NCI-H2171 treated with DMSO at 0.1 percent for 48 hours (cell line): Measurements from ENCODE around the gene SPAG4.

Experiments used
- DNase-seq: peaks from one replicate; lab custom pipeline; 2025; lab: John Stamatoyannopoulos, UW

SPAG4 gene, protein sequence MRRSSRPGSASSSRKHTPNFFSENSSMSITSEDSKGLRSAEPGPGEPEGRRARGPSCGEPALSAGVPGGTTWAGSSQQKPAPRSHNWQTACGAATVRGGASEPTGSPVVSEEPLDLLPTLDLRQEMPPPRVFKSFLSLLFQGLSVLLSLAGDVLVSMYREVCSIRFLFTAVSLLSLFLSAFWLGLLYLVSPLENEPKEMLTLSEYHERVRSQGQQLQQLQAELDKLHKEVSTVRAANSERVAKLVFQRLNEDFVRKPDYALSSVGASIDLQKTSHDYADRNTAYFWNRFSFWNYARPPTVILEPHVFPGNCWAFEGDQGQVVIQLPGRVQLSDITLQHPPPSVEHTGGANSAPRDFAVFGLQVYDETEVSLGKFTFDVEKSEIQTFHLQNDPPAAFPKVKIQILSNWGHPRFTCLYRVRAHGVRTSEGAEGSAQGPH

DNA sequence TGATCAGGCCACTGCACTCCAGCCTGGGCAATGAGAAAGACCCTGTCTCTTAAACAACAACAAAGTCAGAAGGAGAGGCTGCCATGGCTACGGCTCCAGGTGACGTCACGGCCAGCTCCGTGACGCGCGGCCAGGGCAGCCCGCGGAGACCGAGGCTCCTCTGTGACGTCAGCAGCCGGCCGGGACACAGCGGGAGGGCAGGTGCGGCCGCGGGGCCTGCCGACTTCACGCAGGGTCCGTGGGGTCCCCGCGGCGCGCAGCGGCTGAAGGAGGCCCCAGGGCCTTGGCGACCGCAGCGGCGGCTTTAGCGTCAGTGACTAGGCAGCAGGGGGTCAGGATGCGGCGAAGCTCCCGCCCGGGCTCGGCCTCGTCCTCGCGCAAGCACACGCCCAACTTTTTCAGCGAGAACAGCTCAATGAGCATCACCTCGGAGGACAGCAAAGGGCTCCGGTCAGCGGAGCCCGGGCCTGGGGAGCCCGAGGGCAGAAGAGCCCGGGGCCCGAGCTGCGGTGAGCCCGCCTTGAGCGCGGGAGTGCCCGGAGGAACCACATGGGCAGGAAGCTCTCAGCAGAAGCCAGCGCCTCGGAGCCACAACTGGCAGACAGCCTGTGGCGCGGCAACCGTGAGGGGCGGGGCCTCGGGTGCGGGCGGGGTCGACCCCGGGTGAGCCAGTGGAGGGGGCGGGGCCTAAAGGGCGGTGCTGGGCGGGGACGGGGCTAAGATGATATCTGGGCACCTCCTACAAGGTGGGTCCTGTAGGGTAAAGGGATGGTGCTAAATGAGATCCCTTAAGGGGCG lies at the start of gene SPAG4:
Gene SPAG4 (plus strand): TSS at position 163 of the 798 bp plus-strand sequence. CDS start 175 bp downstream, at position 338.
- peak; percentile 100 for DNase-seq

DNA sequence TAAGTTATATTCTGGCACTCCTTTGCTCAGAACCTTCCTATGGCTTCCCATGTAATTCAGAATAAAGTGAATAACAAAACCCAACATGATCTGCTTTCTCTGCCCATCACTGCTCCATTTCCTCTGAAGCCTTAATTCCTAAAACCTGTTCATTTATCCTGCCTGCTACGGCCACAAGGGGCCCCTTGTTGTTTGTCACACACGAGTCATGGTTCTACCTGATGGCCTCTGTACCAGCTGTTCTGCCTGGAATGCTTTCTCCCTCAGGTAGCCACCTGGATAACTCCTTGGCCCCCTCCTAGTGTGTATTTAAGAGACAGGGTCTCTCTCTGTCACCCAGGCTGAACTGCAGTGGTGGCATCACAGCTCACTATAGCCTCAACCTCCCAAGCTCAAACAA lies 47.0 kb upstream of the SPAG4 start:
- peak; percentile 49 for DNase-seq

DNA sequence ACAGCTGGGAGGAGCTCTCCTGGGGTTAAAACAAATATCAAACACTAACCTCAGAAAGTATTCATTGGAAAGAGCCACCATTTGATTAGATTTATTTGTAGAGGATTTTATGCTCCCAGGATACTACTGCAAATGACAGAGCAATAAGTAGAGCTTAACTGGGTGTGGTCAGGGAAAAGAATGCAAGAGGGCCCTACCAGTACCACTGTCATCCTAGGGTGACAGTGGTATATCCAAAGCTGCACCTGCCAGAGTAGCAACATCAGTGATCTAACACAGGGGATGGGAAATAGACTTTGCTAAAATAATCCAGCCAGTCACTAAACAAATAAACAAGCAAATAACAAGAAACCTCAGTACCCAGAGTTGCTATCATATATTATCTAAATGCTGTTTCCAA lies 44.1 kb upstream of the SPAG4 start:
- DNase-seq = no peak

DNA sequence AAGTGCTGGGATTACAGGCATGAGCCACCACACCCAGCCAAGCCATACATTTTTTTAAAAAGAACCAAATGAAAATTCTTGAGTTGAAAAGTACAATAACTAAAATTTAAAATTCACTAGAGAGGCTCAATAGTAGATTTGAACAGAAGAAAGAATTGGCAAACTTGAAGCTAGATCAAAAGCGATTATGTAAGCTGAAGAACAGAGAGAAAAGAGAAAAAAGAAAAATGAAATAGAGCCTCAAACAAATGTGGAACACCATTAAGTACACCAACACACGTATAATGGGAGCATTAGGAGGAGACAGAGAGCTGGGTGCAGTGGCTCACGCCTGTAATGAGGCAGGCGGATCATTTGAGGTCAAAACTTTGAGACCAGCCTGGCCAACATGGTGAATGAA lies 42.8 kb upstream of the SPAG4 start:
- no peak for DNase-seq

DNA sequence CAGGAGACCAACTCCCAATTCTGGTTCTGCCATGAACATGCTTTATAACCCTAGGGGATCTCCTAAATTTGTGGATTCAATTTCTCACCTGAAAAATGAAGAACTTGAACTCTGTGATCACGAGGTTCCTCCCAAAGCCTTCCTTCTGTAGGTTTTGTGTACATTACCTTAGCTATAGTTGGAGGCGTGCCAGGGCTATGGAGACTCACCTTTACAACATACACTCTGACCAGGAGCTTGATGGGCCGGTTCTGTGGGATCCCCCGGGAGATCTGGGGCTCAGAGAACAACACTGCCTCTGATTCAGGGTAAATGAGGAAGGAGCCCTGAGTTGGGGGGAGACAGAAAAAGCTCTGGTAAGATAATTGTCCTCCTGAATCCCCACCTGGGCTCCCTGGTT lies 39.7 kb upstream of the SPAG4 start:
- no peak for DNase-seq

DNA sequence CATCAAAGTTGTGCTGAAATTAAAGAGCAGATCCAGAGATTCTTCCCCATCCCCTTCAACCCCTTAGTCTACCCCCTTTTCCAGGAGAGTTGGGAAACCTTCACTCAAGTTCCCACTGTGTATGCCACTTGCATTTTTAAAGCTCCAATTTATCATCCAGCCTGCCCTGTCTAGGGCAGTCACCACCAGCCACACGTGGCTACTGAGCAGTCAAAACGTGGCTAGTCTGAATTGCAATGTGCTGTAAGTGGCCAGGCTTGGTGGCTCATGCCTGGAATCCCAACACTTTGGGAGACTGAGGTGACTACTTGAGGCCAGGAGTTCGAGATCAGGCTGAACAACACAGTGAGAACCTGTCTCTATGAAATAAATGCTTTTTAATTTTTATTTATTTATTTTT lies 38.8 kb upstream of the SPAG4 start:
- no peak for DNase-seq

DNA sequence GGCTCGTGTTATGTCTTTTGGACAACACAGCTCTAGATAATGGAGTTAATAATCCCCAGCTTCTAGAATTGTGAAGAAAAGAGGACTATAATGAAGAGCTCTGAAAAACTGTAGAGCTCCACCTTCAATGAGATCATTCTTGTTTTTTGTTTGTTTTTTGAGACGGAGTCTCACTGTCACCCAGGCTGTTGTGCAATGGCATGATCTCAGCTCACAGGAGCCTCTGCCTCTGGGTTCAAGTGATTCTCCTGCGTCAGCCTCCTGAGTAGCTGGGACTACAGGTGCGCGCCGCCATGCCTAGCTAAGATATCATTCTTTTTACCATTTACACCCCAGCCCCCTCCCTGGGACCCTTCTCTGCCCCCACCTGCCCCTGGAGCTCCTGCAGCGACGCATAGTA lies 37.2 kb upstream of the SPAG4 start:
- DNase-seq = no peak

DNA sequence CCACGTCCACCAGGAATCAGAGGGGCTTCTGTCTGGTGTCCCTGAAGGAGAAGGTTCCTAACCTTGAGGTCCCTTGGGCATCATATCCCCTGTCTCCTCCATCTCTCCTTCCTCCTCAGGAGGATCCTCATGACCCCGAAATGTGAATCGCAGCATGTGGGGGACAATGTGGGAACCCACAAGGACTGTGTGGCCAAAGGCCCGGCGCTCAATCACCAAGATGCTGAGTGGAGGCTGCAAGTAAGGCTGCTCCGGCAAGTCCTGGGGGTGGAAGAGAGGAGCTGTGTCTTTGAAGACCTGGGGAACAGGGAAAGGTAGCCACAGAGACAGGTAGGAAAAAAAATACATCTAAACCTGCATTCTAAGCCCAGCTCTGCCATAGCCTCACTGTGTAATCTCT lies 36.4 kb upstream of the SPAG4 start:
- no peak for DNase-seq

DNA sequence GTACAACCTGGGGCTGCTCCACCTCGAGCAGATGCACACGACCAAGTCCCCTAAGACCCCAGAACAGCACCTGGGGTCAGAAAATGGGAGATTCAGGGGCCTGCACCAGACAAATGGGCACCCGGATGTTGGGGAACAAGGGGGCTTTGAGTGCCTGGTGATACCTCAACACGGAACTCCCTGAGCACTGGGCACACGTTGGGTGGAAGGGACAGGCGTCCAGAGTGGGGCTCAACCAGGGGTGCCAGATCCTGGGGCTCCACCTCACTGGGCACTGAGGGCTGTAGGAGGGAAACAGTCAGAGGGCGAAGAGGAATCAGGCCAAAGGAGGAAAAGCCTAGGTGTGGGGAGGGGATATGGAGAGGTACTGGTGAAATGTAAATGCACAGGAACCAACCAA lies 33.5 kb upstream of the SPAG4 start:
- no peak for DNase-seq

DNA sequence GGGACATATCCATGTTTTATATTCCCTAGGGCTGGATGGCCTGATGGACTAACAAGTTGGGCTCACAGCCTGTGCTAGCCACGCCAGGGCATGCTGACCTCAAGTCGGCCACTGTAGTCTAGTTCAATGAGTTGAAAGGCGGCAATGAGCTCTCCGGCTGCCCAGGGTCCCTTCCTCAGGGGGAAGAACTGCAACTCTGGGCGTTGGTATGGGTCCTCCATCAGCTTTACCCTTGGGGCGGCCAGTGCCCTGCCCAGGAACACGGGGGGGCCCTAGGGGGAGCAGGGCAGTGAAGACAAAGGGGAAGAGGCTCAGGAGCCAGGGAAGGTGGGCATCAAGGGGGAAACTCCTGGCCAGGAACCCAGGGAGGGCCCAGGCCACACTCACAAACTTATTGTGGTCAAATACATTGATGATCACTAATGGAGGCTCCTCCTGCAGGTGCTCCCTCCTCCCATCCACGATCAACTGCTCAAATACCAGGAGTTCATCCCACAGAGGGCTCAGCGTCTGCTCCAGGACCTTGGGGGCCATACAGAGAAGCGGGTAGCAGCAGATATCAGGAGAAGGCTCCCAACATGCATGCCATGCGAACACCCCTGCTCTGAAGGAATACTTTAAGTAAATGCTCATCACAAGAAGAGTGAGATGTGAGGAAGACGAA lies 32.8 kb upstream of the SPAG4 start:
- DNase-seq = no peak

DNA sequence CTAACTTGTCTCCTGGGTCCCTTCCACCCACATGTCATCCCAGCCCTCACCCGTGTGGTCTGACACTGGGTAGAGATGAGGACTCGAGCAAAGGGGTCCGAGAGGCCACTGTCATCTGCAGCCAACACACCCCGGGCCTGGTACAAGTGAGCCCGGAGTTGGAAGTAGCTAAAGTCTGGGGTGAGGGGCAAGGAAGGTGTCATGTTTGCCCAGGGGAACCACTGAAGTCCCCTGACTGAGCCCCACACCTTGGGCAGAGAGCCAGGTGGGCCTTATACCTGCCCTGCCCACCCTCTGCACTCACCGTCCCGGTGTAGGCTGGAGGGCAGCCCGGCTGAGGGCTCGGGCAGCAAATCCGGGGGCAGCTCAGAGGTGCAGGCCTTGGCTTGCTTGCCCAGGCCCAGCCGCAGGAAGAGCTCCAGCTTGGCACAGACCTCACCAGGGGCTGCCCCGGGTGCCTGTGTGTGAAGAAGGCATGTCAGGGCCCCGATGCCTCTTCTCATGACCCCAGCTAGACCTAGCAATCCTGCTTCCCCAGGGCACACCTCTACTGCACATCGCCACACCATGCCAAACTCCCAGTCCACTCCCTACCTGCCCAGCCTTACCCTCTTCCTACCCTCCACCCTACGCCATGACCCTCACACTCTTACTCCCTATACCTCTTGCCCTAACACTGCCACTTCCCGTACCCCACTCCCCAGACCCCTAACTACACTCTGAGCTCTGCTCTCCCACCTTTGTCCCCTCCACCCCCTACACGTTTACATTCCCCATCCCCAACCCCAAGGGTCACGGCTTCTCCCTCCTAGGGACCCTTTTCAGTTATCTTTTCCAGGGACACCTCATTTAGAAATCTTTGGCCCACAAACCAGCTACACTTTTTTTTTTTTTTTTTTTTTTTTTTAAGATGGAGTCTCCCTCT lies 31.7 kb upstream of the SPAG4 start:
- DNase-seq = no peak

DNA sequence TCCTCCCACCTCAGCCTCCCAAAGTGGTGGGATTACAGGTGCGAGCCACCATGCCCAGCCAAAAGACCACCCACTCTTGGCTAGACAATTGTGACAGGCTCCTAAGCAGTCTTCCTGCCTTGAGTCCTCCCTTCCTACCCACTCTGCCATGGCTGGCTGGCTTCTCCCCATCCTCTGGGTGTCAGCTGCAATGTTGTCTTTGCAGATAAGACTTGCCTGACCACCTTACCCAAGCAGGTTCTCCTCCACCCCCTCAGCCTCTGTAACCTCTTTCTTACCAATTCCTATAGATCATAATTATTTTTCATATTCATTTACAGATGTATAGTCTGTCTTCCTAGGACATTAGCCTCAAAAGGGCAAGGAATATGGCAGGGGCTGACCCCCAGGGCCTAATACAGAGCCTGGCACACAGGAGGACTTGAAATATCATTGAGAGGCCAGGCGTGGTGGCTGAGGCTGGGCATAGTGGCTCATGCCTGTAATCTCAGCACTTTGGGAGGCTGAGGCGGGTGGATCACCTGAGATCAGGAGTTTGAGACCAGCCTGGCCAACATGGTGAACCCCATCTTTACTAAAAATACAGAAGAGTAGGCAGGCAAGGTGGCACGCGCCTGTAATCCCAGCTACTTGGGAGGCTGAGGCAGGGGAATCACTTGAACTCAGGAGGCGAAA lies 28.7 kb upstream of the SPAG4 start:
- DNase-seq = no peak

DNA sequence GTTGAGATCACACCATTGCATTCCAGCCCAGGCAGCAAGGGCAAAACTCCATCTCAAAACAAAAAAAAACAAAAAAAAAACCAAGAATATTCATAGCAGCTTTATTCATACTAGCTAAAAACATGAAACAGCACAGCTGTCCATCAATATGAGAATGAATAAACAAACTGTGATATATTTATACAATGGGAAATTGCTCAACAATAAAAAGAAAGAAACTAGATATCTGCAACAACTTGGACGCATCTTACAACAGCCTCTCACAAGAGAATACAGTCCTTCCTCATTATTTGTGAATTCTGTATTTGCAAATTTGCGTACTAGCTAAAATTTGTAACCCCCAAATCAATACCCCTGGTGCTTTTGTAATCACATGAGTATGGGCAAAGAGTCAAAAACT lies 28.2 kb upstream of the SPAG4 start:
- no peak for DNase-seq

DNA sequence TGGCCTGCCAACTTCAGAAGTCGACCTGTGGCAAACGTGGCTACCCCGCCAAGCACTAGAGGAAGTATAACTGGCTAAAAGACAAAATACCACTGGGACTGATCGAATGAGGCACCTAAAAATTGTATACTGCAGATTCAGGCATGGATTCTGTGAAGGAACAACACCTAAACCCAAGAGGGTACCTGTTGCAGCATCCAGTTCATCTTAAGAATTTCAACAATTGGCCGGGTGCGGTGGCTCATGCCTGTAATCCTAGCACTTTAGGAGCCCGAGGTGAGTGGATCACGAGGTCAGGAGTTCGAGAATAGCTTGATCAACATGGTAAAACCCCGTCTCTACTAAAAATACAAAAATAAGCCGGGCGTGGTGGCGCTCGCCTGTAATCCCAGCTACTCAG lies 27.2 kb upstream of the SPAG4 start:
- DNase-seq = no peak

DNA sequence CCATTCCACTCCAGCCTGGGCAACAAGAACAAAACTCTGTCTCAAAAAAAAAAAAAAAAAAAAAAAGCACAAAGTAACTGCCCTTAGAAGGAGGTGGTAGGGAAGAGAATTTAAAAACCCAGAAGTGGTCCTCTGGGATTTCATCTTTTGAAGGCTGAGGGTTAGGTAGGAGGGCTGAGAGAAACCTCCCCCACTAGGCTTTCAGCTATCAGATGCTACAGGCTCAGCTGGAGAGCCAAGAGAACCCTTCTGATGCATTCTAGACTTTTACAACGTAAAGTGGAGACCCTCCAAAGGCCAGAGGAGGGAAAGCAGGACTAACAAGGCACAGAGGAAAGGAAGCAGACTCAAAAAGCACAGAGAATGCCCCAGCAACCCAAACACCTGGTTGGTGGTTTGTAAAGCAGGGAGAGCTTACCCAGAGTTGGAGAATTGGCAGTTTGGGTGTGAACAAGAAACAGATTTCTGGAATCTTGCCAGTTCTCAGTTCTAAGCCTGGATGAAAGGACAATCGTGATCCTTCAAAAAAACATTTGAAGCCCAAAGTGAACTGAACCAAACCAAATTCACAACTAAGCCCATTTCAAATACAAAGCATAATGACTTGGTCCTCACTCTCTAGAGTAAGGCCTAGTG lies 23.2 kb upstream of the SPAG4 start:
- peak; percentile 70 for DNase-seq

DNA sequence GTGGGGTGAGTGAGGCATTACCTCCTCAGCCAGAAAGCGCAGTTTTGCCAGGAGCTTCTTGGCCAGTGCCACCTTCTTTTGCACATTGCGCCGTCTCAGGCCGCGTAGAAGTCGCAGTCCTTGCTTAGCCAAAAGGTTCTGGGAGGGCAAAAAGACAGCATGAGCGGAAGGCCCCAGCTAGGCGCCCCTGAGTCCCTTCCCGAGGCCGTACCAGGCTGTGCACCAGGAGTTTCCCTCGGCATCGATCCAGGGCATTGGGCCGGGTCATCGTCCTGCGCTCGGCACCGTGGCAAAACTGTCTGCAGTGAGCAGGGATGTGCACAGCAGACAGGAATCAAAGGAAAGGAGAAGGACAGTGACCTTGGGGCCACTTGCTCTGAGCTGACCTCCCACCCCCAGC lies 20.2 kb upstream of the SPAG4 start:
- no peak for DNase-seq

DNA sequence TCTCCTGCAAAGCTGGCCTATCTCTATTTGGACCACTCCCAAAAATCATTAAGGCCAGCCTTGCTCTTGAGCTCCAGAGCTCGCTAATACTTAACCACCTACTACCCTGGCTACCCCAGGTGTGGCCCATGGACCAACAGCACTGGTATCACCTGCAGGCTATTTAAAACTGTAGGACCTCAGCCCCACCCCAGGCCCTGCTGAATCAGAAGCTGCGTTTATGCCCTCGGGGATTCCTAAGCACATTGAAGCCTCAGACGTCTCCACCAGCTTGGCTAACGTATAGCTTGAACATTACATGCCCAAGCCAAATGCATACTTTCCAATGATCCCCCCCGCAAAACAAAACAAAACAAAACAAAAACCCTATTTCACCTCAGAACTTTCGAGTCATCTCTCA lies 19.7 kb upstream of the SPAG4 start:
- no peak for DNase-seq

DNA sequence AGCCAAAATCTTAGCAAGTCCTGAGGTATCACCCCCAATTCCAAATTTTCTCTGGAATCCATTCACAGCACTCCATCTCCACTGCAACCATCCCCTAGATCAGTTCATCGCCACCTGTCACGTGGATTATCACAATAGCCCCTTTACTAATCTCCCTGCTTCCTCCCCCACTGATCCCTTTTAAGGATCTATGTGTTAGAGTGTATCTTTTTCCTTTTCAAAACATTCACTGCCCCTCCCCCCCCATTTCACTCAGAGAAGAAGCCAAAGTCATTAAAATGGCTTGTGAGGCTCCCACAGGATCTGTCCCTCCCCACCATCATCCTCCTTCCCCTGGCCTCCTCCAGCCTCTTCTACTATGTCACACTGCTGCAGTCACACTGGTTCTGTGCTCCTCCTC lies 18.4 kb upstream of the SPAG4 start:
- DNase-seq = no peak

DNA sequence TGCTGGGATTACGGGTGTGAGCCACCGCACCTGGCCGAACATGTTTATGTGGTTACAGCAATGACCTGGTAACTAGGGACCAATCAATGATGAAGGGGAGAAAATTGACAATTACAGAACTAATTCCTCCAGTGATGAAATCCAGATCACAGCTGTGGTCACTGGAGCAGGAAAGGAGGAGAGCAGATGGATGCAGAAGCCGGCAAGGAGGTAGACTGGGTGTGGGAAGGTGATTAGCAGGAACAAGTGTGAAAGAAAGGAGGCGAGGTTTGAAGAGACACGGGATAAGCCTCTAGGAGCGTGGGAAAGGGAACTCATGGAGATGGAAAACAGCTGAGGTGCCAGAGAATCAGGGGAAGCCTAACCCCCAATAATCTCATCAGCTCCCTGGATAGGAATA lies 17.2 kb upstream of the SPAG4 start:
- peak; percentile 39 for DNase-seq

DNA sequence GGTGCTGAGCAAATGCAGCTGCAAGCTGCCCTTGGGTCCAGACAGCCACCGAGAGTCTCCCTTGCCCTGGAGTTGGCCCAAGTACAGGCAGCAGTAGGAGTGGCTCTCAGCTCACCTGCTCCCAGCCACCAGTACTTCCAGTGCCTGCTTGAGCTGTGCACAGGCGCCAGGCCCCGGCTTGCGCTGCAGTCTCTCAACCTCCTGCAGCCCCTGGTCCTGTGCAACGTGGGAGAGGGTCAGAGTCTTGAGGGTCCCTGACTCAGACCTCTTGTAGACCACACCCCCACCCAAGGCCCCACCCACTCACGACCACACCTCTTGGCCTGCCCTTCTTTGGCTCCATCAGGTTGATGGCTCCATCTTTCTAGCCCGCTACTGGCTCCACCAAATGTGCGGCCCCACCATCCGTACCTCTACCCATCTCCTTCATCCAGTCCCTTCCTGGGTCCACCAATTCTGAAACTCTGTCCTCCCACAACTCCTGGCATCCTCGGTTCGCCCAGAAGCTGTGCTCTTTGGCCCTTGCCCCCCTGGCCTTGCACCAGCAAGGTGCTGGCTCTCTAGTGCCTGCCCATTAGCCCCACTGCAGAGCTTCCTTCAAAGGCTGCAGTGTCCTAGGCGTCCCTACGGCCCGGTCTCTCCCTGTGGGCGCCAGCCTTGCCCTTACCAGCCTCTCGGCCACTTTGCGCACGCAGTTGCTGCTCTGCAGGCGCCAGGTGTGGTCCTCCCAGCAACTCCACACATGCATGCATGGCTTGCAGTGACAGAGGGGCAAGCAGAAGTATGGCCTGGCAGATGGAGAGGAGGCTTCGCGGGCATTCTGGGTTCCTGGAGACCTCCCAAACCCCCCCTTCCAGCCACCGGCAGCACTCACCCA lies 16.5 kb upstream of the SPAG4 start:
- no peak for DNase-seq
